GM12878 (cell line): ENCODE measurements around the gene TEKT4. TPM values are rescaled to one million over a fixed set of nuclear protein-coding genes. Genes with fewer than 3 reads are reported as not detected.

Source experiments
- ATAC-seq: fragments of 200-7000 bp; cut with Tn5 transposase; 3 replicates; pipeline ENCODE4 v1.9.1; 2020; ENCODE audit warnings: mild to moderate bottlenecking, moderate library complexity
- BruUV-seq: library from RNA; stranded (reverse); fragments of 400-500 nt; replicated peaks from 2 replicates; lab custom pipeline; 2021; lab: Mats Ljungman, UMichigan
- CTCF ChIA-PET: fragments of 300-600 bp; sonication (Branson Sonifier 250); formaldehyde crosslinking; extraction: SDS; loops from one replicate; lab custom pipeline; 2021; ENCODE audit warnings: inconsistent platforms; lab: Yijun Ruan, JAX
- POLR2A ChIA-PET: fragments of 350-600 bp; formaldehyde crosslinking; extraction: SDS; loops from one replicate; lab custom pipeline; 2021; ENCODE audit warnings: inconsistent platforms; lab: Charles Lee
- RAD21 ChIA-PET: fragments of 300-600 bp; sonication (Branson Sonifier 250); formaldehyde crosslinking; loops from one replicate; lab custom pipeline; 2023; ENCODE audit warnings: antibody characterized with exemption; ENCODE audit not compliant: unreplicated experiment; lab: Charles Lee
- SMC1A ChIA-PET: fragments of 300-600 bp; sonication (Branson Sonifier 250); formaldehyde crosslinking; loops from one replicate; lab custom pipeline; 2023; ENCODE audit not compliant: unreplicated experiment, uncharacterized antibody; lab: Charles Lee
- DNase-seq: peaks from one replicate; pipeline ENCODE4 v3.0.0-alpha.2; 2011; ENCODE audit warnings: low read depth, low spot score
- FAIRE-seq: peaks from 3 replicates; lab custom pipeline; 2011; peaks lifted over from hg19 to GRCh38; lab: Jason Lieb, UNC
- H2AFZ ChIP-seq: 2 replicates; pipeline ENCODE4 v1.6.0; 2011; ENCODE audit warnings: low read depth, low read length, control low read depth; ENCODE audit not compliant: control insufficient read depth
- H3K27ac ChIP-seq: 2 replicates; pipeline ENCODE4 v1.5.1; 2011; ENCODE audit warnings: control low read depth; ENCODE audit not compliant: control insufficient read depth, insufficient read depth
- H3K27me3 ChIP-seq, 2 experiments: replicated peaks in 1 of 2; 2 replicates each; pipeline versions ENCODE4 v1.6.0 to v1.6.1; 2011; ENCODE audit warnings: low read length in 1 of 2; ENCODE audit not compliant: control insufficient read depth in 2 of 2, insufficient read depth in 2 of 2
- H3K36me3 ChIP-seq, 2 experiments: 2 replicates each; pipeline ENCODE4 v1.5.1; 2011; ENCODE audit warnings: low read length in 1 of 2; ENCODE audit not compliant: control insufficient read depth in 2 of 2, insufficient read depth in 2 of 2
- H3K4me1 ChIP-seq: 2 replicates; pipeline ENCODE4 v1.6.1; 2011; ENCODE audit warnings: mild to moderate bottlenecking, low read length, moderate library complexity, mixed read lengths; ENCODE audit not compliant: control insufficient read depth, insufficient read depth
- H3K4me2 ChIP-seq: 2 replicates; pipeline ENCODE4 v1.6.0; 2011; ENCODE audit warnings: control low read depth; ENCODE audit not compliant: control insufficient read depth, insufficient read depth
- H3K4me3 ChIP-seq: fragments of 200-600 bp; sonication (generic); 2 replicates; pipeline ENCODE4 v1.5.1; 2016
- H3K79me2 ChIP-seq: 2 replicates; pipeline ENCODE4 v1.6.0; 2011; ENCODE audit warnings: low read length; ENCODE audit not compliant: control insufficient read depth, insufficient read depth
- H3K9ac ChIP-seq: 2 replicates; pipeline ENCODE4 v1.8.0; 2011; ENCODE audit warnings: low read length, control low read depth, mixed read lengths; ENCODE audit not compliant: control insufficient read depth, insufficient read depth
- H3K9me3 ChIP-seq: replicated peaks from 3 replicates; pipeline ENCODE4 v1.5.1; 2011; ENCODE audit warnings: mild to moderate bottlenecking, low read length; ENCODE audit not compliant: control insufficient read depth, insufficient read depth
- H4K20me1 ChIP-seq: 2 replicates; pipeline ENCODE4 v1.6.0; 2011; ENCODE audit not compliant: control insufficient read depth, insufficient read depth
- BRCA1 ChIP-seq: IDR thresholded peaks from 2 replicates; pipeline ENCODE4 v1.6.1; 2011; ENCODE audit warnings: low read depth, low read length, improper control_type of control experiment
- EGR1 ChIP-seq, 2 experiments: IDR thresholded peaks; 1 replicate in 1 of 2; 2 replicates in 1 of 2; pipeline ENCODE4 v1.6.1; 2011 to 2012; ENCODE audit warnings: low read depth in 2 of 2, low read length in 2 of 2, borderline replicate concordance in 1 of 2, mild to moderate bottlenecking in 1 of 2, moderate library complexity in 1 of 2
- FOXM1 ChIP-seq: IDR thresholded peaks from 2 replicates; pipeline ENCODE4 v1.6.1; 2012; ENCODE audit warnings: low read depth, mild to moderate bottlenecking, inconsistent platforms, low read length, moderate library complexity
- HDAC6 ChIP-seq: fragments of 200-600 bp; sonication (generic); IDR thresholded peaks from one replicate; pipeline ENCODE4 v1.8.0; 2017; ENCODE audit warnings: antibody characterized with exemption; ENCODE audit not compliant: unreplicated experiment
- IKZF1 ChIP-seq: fragments of 450-650 bp; conservative IDR thresholded peaks from 2 replicates; pipeline ENCODE4 v1.6.1; 2017; ENCODE audit warnings: antibody characterized with exemption, mild to moderate bottlenecking
- KDM1A ChIP-seq: fragments of 200-600 bp; sonication (generic); IDR thresholded peaks from 2 replicates; pipeline ENCODE4 v1.6.1; 2016; ENCODE audit warnings: borderline replicate concordance
- POLR2A ChIP-seq: IDR thresholded peaks from 2 replicates; pipeline ENCODE4 v1.6.1; 2011; ENCODE audit warnings: low read depth, mild to moderate bottlenecking, low read length
- PRDM15 ChIP-seq: fragments of 450-650 bp; formaldehyde crosslinking; IDR thresholded peaks from 2 replicates; pipeline ENCODE4 v1.4.0; 2020; ENCODE audit warnings: mild to moderate bottlenecking, moderate library complexity
- SIN3A ChIP-seq: IDR thresholded peaks from 2 replicates; pipeline ENCODE4 v1.6.1; 2012; ENCODE audit warnings: low read depth, low read length, improper control_type of control experiment
- SMARCA5 ChIP-seq: fragments of 450-650 bp; IDR thresholded peaks from 2 replicates; pipeline ENCODE4 v1.6.1; 2017; ENCODE audit warnings: mild to moderate bottlenecking
- SRF ChIP-seq, 2 experiments: IDR thresholded peaks; 2 replicates each; pipeline ENCODE4 v1.6.1; 2011; ENCODE audit warnings: low read depth in 2 of 2, low read length in 2 of 2, mild to moderate bottlenecking in 1 of 2, moderate library complexity in 1 of 2
- YY1 ChIP-seq: IDR thresholded peaks from 2 replicates; pipeline ENCODE4 v1.6.1; 2011; ENCODE audit warnings: low read depth, mild to moderate bottlenecking, low read length
- ZNF274 ChIP-seq: IDR thresholded peaks from one replicate; pipeline ENCODE4 v1.8.0; 2011; ENCODE audit not compliant: insufficient read length, insufficient read depth
- ZNF622 ChIP-seq: fragments of 450-650 bp; IDR thresholded peaks from 2 replicates; pipeline ENCODE4 v1.6.1; 2017; ENCODE audit warnings: mild to moderate bottlenecking, inconsistent platforms
- WGBS: methylation state at CpG from one replicate; pipeline ENCODE4 v1.1.6; 2016; ENCODE audit warnings: low lambda C conversion rate; ENCODE audit not compliant: insufficient replicate concordance, insufficient coverage; ENCODE audit errors: missing lambda C conversion rate; 5-methylcytosine and 5-hydroxymethylcytosine counted together
- in situ Hi-C: fragments of 300-500 bp; cut with MboI; formaldehyde crosslinking; loops from 9 replicates; pipeline ENCODE4 v1.14.3; 2018; ENCODE audit warnings: mixed read lengths
- intact Hi-C: fragments of 100-400 bp; cut with micrococcal nuclease; formaldehyde crosslinking; loops from one replicate; pipeline ENCODE4 v1.14.2; 2022; ENCODE audit not compliant: unreplicated experiment
- polyA plus RNA-seq, 11 experiments: library from polyadenylated mRNA; depleted of rRNA in 4 of 11; unstranded in 6 of 11; stranded (reverse) in 5 of 11; fragments of >200 nt; fragmentation: Nextera tagmentation in 4 of 11; fragmentation: Illumina TruSeq in 1 of 11; extraction: Ambion mirVana in 4 of 11; extraction: Trizol in 1 of 11; gene quantifications; 1 replicate in 1 of 11; 2 replicates in 10 of 11; pipeline versions ENCODE4 v1.2.1 to v1.2.3, GENCODE V29; 2011 to 2016; ENCODE audit warnings: inconsistent platforms in 2 of 11, missing spikeins in 2 of 11, low read depth in 1 of 11
- total RNA-seq, 4 experiments: library from RNA; depleted of rRNA in 3 of 4; stranded (reverse); fragments of >200 nt in 3 of 4; fragmentation: Illumina TruSeq in 1 of 4; extraction: Trizol in 1 of 4; gene quantifications; 2 replicates each; pipeline versions ENCODE4 v1.2.1 to v1.2.3, GENCODE V29; 2013 to 2021
- TF ChIP-seq, protein P1 (sequence below): fragments of 450-650 bp; IDR thresholded peaks from 2 replicates; pipeline ENCODE4 v1.6.1; 2018; ENCODE audit warnings: mild to moderate bottlenecking, low read depth, moderate library complexity; ENCODE audit not compliant: partially characterized antibody
- TF ChIP-seq, protein P2 (sequence below): fragments of 450-650 bp; IDR thresholded peaks from 2 replicates; pipeline ENCODE4 v1.6.1; 2017; ENCODE audit warnings: borderline replicate concordance

Gene TEKT4
- total and polyA plus RNA-seq, 10 of the 15 experiments (the other 5 are each of a cell fraction or from before 2014, with no cell fraction given): 0.06 to 2.7 (median 0.30) TPM; not detected in 4

DNA sequence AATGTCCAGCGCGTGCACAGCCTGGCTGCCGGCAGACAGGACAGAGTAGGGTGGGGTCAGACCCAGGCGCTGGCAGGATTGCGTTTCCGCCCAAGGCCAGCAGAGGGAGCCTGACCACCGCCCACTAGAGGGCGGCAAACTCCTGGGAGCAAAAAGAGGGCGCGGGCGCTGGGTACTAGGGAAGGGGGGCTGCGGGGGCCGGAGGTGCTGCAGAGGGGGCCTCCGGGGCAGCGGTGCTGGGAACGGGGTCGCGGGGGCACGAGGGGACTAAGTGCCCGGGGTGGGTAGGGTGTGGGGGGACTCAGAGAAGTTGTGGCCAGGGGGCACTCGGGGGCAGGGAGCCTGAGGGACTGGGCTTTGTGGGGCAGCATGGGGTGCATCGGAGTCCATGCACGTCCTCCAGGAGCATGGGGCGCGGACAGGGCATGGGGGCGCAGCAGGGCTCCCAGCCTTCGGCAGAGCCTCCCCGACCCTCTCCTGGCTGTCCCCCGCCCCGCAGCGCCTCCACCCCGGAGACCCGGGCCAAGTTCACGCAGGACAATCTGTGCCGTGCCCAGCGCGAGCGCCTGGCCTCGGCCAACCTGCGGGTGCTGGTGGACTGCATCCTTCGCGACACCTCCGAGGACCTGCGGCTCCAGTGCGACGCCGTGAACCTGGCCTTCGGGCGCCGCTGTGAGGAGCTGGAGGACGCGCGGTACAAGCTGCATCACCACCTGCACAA is 3.2 kb downstream of the TEKT4 start:
- DNase-seq (no peak), ATAC-seq (peak; percentile 98), FAIRE-seq (no peak)
- Histone ChIP-seq H3K9me3 (no peaks in the 10 kb centered on the region), H3K4me2 (0 out of 2 replicates have a peak overlapping the region, but pooled peaks have one; percentile 25), H3K4me1 (no peaks in the 10 kb centered on the region), H4K20me1 (no peaks in the 10 kb centered on the region), H2AFZ (no peak overlapping the region; the same call in 1 of the 2 replicates), H3K36me3 (no peaks in the 10 kb centered on the region), H3K9ac (no peak overlapping the region), H3K27me3 (no peaks in the 10 kb centered on the region), H3K79me2 (no peaks in the 10 kb centered on the region), H3K4me3 (no peak overlapping the region), H3K27ac (no peak overlapping the region)
- RAD21 ChIA-PET: interaction anchor here (1.8 kb wide), 1 partner anchor 82 kb away, joined by 15 read pairs; no protein-coding TSS in a partner anchor
- CTCF ChIA-PET: interaction anchor here (1.5 to 4.7 kb wide), 2 partner anchors 82 to 204 kb away, joined by 3 to 53 read pairs; no protein-coding TSS in a partner anchor
- POLR2A ChIA-PET: no interaction called here
- in situ Hi-C loops (no loop called here), intact Hi-C loops (loop anchor here (2.0 kb wide), 1 partner anchor 82 kb away; no protein-coding TSS in a partner anchor)
- SMC1A ChIA-PET: interaction anchor here (1.4 kb wide), 1 partner anchor 82 kb away, joined by 4 read pairs; no protein-coding TSS in a partner anchor
- 48% methylated on average over 27 of the region's 53 CpGs for WGBS
- BruUV-seq: no TSS peak
- TF ChIP-seq HDAC6: no peak
- TF ChIP-seq KDM1A: no peak
- TF ChIP-seq SRF (IDR thresholded peaks at IDR 0.05; ENCODE audit: low read depth in 2 of 2, low read length in 2 of 2): no peak
- no peak for TF ChIP-seq ZNF622
- TF ChIP-seq EGR1 (IDR thresholded peaks at IDR 0.05; ENCODE audit: borderline replicate concordance in 1 of 2, low read depth in 2 of 2, low read length in 2 of 2): 0 out of 3 replicates have a peak, but pooled peaks of 1 of the 2 experiments have one; percentile 30
- TF ChIP-seq, protein P1, sequence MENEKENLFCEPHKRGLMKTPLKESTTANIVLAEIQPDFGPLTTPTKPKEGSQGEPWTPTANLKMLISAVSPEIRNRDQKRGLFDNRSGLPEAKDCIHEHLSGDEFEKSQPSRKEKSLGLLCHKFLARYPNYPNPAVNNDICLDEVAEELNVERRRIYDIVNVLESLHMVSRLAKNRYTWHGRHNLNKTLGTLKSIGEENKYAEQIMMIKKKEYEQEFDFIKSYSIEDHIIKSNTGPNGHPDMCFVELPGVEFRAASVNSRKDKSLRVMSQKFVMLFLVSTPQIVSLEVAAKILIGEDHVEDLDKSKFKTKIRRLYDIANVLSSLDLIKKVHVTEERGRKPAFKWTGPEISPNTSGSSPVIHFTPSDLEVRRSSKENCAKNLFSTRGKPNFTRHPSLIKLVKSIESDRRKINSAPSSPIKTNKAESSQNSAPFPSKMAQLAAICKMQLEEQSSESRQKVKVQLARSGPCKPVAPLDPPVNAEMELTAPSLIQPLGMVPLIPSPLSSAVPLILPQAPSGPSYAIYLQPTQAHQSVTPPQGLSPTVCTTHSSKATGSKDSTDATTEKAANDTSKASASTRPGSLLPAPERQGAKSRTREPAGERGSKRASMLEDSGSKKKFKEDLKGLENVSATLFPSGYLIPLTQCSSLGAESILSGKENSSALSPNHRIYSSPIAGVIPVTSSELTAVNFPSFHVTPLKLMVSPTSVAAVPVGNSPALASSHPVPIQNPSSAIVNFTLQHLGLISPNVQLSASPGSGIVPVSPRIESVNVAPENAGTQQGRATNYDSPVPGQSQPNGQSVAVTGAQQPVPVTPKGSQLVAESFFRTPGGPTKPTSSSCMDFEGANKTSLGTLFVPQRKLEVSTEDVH: no peak
- no peak for TF ChIP-seq SIN3A
- no peak for TF ChIP-seq ZNF274
- no peak for TF ChIP-seq PRDM15 (CRISPR knock-in tag)
- 0 out of 2 replicates have a peak, but pooled peaks have one; percentile 14 for TF ChIP-seq IKZF1
- TF ChIP-seq SMARCA5: peak; percentile 92
- TF ChIP-seq FOXM1: no peak
- TF ChIP-seq YY1: peak; percentile 56; the same call in 1 of the 2 replicates
- no peak for TF ChIP-seq POLR2A
- TF ChIP-seq, protein P2, sequence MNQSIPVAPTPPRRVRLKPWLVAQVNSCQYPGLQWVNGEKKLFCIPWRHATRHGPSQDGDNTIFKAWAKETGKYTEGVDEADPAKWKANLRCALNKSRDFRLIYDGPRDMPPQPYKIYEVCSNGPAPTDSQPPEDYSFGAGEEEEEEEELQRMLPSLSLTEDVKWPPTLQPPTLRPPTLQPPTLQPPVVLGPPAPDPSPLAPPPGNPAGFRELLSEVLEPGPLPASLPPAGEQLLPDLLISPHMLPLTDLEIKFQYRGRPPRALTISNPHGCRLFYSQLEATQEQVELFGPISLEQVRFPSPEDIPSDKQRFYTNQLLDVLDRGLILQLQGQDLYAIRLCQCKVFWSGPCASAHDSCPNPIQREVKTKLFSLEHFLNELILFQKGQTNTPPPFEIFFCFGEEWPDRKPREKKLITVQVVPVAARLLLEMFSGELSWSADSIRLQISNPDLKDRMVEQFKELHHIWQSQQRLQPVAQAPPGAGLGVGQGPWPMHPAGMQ: no peak
- TF ChIP-seq BRCA1: no peak
